ENCODE measurements around the gene CECR2. TPM values are rescaled to one million over a fixed set of nuclear protein-coding genes. Genes with fewer than 3 reads are reported as not detected.

CECR2 gene
- total and polyA plus RNA-seq, 4 donors = 0.08 to 2.1 (median 0.37) TPM

DNA sequence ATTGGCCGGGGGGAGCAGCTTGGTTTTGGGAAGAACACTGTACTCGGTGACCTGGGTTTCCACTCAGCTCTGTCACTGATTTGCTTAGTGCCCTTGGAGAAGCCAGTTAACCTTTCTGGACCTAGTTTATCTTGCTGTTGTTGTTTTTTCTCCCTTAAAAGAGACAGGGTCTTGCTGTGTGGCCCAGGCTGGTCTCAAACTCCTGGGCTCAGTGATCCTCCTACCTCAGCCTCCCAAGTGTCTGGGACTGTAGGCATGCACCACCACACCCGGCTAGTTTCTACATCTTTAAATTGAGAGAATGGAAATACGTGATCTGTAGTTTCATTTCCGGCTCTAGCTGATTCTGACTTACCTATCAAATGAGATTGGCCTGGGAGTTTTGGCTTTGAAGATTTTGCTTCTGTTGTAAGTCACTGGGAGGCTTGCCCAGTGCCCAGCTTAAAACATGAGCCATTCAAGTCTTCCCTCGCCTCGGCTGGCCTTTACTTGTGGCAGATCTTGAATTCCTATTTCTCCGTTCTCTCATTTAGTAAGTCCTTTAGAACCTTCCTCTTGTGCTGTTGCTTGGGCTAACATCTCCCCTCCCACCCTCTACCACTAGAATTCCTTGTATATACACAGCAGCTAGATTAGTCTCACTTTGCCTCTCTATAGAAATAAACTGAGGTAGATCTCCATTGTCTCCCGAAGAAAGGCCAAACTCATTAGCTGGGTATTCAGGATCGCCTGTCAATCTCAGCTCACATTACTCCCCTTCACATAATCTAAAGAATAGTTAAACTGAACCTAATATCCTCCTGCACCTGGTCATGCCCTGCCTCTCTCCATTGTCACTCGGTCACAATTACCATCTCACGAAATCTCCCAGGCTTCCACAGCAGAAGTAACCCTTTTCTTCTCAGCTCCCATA, 106.3 kb downstream of the CECR2 start:
- no peak for DNase-seq
- no peak overlapping the region for H3K27ac ChIP-seq (ENCODE audit: low read depth in 1 of 2, low read length in 2 of 2)
- no peaks in the 10 kb centered on the region for H3K36me3 ChIP-seq (ENCODE audit: control insufficient read depth in 1 of 2, insufficient read depth in 2 of 2, low read length in 1 of 2)
- intact Hi-C loops (cut with DNase I) = no loop called here
- H3K9me3 ChIP-seq (ENCODE audit: control insufficient read depth, low read length) = no peaks in the 10 kb centered on the region
- no peaks in the 10 kb centered on the region for H3K4me1 ChIP-seq (ENCODE audit: control insufficient read depth in 1 of 2, insufficient read depth in 2 of 2, low read length in 2 of 2)
- H3K4me3 ChIP-seq (ENCODE audit: low read length in 2 of 2) = no peak overlapping the region
- WGBS, 2 donors = 86 to 88% methylated on average over 12 of the region's 12 CpGs
- no peak for ATAC-seq (ENCODE audit: low FRiP score)
- peaks cover 0 to 4% of the 10 kb centered on the region in 2 donors for H3K27me3 ChIP-seq (ENCODE audit: control insufficient read depth in 1 of 2, insufficient read depth in 2 of 2, low read length in 1 of 2)

- WGBS, 2 donors = 57 to 62% methylated on average over 5 of the region's 5 CpGs
- peaks cover 0 to 4% of the 10 kb centered on the region in 2 donors for H3K27me3 ChIP-seq (ENCODE audit: control insufficient read depth in 1 of 2, insufficient read depth in 2 of 2, low read length in 1 of 2)
- no peaks in the 10 kb centered on the region for H3K9me3 ChIP-seq (ENCODE audit: control insufficient read depth, low read length)
- no peak for DNase-seq
- H3K4me3 ChIP-seq (ENCODE audit: low read length in 2 of 2) = no peak overlapping the region
- no peaks in the 10 kb centered on the region for H3K4me1 ChIP-seq (ENCODE audit: control insufficient read depth in 1 of 2, insufficient read depth in 2 of 2, low read length in 2 of 2)
- H3K36me3 ChIP-seq (ENCODE audit: control insufficient read depth in 1 of 2, insufficient read depth in 2 of 2, low read length in 1 of 2) = no peaks in the 10 kb centered on the region
- intact Hi-C loops (cut with DNase I) = no loop called here
- ATAC-seq (ENCODE audit: low FRiP score) = no peak
- H3K27ac ChIP-seq (ENCODE audit: low read depth in 1 of 2, low read length in 2 of 2) = no peak overlapping the region
These were observed 107.6 kb downstream of the CECR2 start for GRCh38 chr22:17476838-17477237.

- Histone ChIP-seq H3K4me1 (ENCODE audit: control insufficient read depth in 1 of 2, insufficient read depth in 2 of 2, low read length in 2 of 2) (no peaks in the 10 kb centered on the region), H3K9me3 (ENCODE audit: control insufficient read depth, low read length) (no peaks in the 10 kb centered on the region), H3K4me3 (ENCODE audit: low read length in 2 of 2) (no peak overlapping the region), H3K27me3 (ENCODE audit: control insufficient read depth in 1 of 2, insufficient read depth in 2 of 2, low read length in 1 of 2) (peaks cover 0 to 4% of the 10 kb centered on the region in 2 donors), H3K27ac (ENCODE audit: low read depth in 1 of 2, low read length in 2 of 2) (no peak overlapping the region), H3K36me3 (ENCODE audit: control insufficient read depth in 1 of 2, insufficient read depth in 2 of 2, low read length in 1 of 2) (no peaks in the 10 kb centered on the region)
- DNase-seq = no peak
- intact Hi-C loops (cut with DNase I) = no loop called here
- peak; percentile 62 for ATAC-seq (ENCODE audit: low FRiP score)
- 30 to 33% methylated on average over 14 of the region's 14 CpGs for WGBS, 2 donors
These were observed 108.2 kb downstream of the CECR2 start for GRCh38 chr22:17477391-17477833.

- intact Hi-C loops (cut with DNase I) = no loop called here
- peaks cover 0 to 4% of the 10 kb centered on the region in 2 donors for H3K27me3 ChIP-seq (ENCODE audit: control insufficient read depth in 1 of 2, insufficient read depth in 2 of 2, low read length in 1 of 2)
- H3K36me3 ChIP-seq (ENCODE audit: control insufficient read depth in 1 of 2, insufficient read depth in 2 of 2, low read length in 1 of 2) = no peaks in the 10 kb centered on the region
- no peak overlapping the region for H3K27ac ChIP-seq (ENCODE audit: low read depth in 1 of 2, low read length in 2 of 2)
- DNase-seq (no peak), ATAC-seq (ENCODE audit: low FRiP score) (no peak)
- no peak overlapping the region for H3K4me3 ChIP-seq (ENCODE audit: low read length in 2 of 2)
- WGBS, 2 donors = 65 to 74% methylated on average over 2 of the region's 2 CpGs
- H3K4me1 ChIP-seq (ENCODE audit: control insufficient read depth in 1 of 2, insufficient read depth in 2 of 2, low read length in 2 of 2) = no peaks in the 10 kb centered on the region
- no peaks in the 10 kb centered on the region for H3K9me3 ChIP-seq (ENCODE audit: control insufficient read depth, low read length)
These were observed 109.9 kb downstream of the CECR2 start for GRCh38 chr22:17479135-17479534.

DNA sequence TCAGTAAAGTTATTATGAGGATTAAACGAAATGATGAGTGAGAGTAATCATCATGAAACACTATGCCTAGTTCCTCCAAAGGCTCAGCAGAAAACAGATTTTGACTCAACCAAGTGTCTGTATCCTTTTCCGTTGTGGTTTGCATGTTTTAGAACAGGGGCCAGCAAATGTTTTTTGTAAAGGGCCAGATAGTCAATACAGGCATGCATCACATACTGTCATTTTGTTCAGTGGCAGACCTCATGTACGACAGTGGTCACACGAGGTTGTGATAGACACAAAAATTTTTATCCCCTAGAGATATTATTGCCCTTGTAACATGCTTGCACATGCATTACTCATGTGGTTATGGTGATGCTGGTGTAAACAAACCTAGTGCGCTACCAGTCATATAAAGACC, 112.2 kb downstream of the CECR2 start:
- 81 to 86% methylated on average over 5 of the region's 5 CpGs for WGBS, 2 donors
- ATAC-seq (ENCODE audit: low FRiP score) (no peak), DNase-seq (no peak)
- H3K36me3 ChIP-seq (ENCODE audit: control insufficient read depth in 1 of 2, insufficient read depth in 2 of 2, low read length in 1 of 2) = no peaks in the 10 kb centered on the region
- intact Hi-C loops (cut with DNase I) = no loop called here
- H3K4me3 ChIP-seq (ENCODE audit: low read length in 2 of 2) = no peak overlapping the region
- H3K9me3 ChIP-seq (ENCODE audit: control insufficient read depth, low read length) = no peaks in the 10 kb centered on the region
- no peak overlapping the region for H3K27ac ChIP-seq (ENCODE audit: low read depth in 1 of 2, low read length in 2 of 2)
- no peaks in the 10 kb centered on the region for H3K4me1 ChIP-seq (ENCODE audit: control insufficient read depth in 1 of 2, insufficient read depth in 2 of 2, low read length in 2 of 2)
- H3K27me3 ChIP-seq (ENCODE audit: control insufficient read depth in 1 of 2, insufficient read depth in 2 of 2, low read length in 1 of 2) = peaks cover 0 to 2% of the 10 kb centered on the region in 2 donors

DNA sequence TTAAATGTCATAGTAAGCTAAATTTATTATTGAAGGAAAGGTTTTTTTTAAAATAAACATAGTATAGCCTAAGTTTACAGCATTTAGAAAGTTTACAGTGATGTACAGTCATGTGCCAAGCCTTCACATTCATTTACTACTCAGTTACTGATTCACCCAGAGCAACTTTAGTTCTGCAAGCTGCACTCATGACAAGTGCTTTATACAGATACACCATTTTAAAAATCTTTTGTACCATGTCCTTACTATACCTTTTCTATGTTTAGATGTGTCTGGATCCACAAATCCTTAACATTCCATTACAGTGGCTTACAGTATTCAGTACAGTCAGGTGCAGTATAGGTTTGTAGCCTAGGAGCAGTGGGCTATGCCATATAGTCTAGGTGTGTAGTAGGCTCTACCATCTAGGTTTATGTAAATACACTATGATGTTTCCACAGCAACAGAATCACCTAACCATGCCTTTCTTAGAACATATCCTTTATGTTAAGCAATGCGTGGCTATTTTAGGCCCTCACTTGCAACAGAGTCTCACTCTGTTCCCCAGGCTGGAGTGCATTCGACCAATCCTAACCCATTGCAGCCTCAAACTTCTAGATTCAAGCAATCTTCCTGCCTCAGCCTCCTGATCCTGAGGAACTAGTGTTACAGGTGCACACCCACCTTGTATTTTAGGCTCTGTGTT, 114.6 kb downstream of the CECR2 start:
- H3K4me3 ChIP-seq (ENCODE audit: low read length in 2 of 2) = no peak overlapping the region
- no peaks in the 10 kb centered on the region for H3K4me1 ChIP-seq (ENCODE audit: control insufficient read depth in 1 of 2, insufficient read depth in 2 of 2, low read length in 2 of 2)
- intact Hi-C loops (cut with DNase I) = no loop called here
- H3K9me3 ChIP-seq (ENCODE audit: control insufficient read depth, low read length) = no peaks in the 10 kb centered on the region
- H3K27ac ChIP-seq (ENCODE audit: low read depth in 1 of 2, low read length in 2 of 2) = no peak overlapping the region
- H3K27me3 ChIP-seq (ENCODE audit: control insufficient read depth in 1 of 2, insufficient read depth in 2 of 2, low read length in 1 of 2) = peaks cover 0 to 2% of the 10 kb centered on the region in 2 donors
- 55% methylated on average over 2 of the region's 2 CpGs for WGBS, 2 donors
- DNase-seq = no peak
- no peak for ATAC-seq (ENCODE audit: low FRiP score)
- no peaks in the 10 kb centered on the region for H3K36me3 ChIP-seq (ENCODE audit: control insufficient read depth in 1 of 2, insufficient read depth in 2 of 2, low read length in 1 of 2)

DNA sequence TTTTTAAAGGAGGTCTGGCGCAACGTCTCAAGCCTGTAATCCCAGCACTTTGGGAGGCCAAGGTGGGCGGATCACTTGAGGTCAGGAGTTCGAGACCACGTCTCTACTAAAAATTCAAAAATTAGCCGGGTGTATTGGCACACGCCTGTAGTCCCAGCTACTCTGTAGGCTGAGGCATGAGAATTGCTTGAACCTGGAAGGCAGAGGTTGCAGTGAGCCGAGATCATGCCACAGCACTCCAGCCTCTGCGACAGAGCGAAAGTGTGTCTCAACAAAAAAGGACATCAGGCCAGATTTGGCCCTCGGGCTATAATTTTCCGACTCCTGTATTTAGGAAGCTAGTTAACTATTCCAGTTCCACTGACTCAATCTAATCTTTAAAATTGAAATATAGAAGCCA, 115.3 kb downstream of the CECR2 start:
- Histone ChIP-seq H3K4me1 (ENCODE audit: control insufficient read depth in 1 of 2, insufficient read depth in 2 of 2, low read length in 2 of 2) (no peaks in the 10 kb centered on the region), H3K27ac (ENCODE audit: low read depth in 1 of 2, low read length in 2 of 2) (no peak overlapping the region), H3K36me3 (ENCODE audit: control insufficient read depth in 1 of 2, insufficient read depth in 2 of 2, low read length in 1 of 2) (no peaks in the 10 kb centered on the region), H3K27me3 (ENCODE audit: control insufficient read depth in 1 of 2, insufficient read depth in 2 of 2, low read length in 1 of 2) (no peaks in the 10 kb centered on the region), H3K4me3 (ENCODE audit: low read length in 2 of 2) (no peak overlapping the region), H3K9me3 (ENCODE audit: control insufficient read depth, low read length) (no peaks in the 10 kb centered on the region)
- 77 to 82% methylated on average over 12 of the region's 12 CpGs for WGBS, 2 donors
- no peak for ATAC-seq (ENCODE audit: low FRiP score)
- intact Hi-C loops (cut with DNase I) = no loop called here
- no peak for DNase-seq

DNA sequence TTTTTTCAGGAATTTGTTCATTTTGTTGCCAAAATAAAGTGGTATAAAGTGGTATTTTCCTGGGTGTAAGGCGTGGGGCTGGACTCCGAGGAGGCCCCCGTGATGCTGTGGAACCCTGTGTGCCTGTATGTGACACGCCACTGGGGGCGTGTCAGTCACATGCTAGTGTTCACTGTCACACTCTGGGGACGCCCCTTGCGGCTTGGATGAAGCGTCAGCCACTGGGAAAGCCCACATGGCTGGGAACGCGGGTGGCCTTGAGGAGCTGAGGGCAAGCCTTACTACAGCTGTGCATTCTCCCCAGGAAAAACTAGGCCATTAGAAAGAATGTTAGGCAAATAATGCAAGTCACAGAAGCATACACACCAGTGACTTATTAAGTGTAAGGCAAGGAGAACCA, 117.1 kb downstream of the CECR2 start:
- no peak for DNase-seq

More for the DNA sequence above, 117.1 kb downstream of the CECR2 start:
- Histone ChIP-seq H3K27ac (ENCODE audit: low read depth in 1 of 2, low read length in 2 of 2) (no peak overlapping the region), H3K4me1 (ENCODE audit: control insufficient read depth in 1 of 2, insufficient read depth in 2 of 2, low read length in 2 of 2) (no peaks in the 10 kb centered on the region), H3K9me3 (ENCODE audit: control insufficient read depth, low read length) (no peaks in the 10 kb centered on the region), H3K27me3 (ENCODE audit: control insufficient read depth in 1 of 2, insufficient read depth in 2 of 2, low read length in 1 of 2) (no peaks in the 10 kb centered on the region), H3K36me3 (ENCODE audit: control insufficient read depth in 1 of 2, insufficient read depth in 2 of 2, low read length in 1 of 2) (no peaks in the 10 kb centered on the region), H3K4me3 (ENCODE audit: low read length in 2 of 2) (no peak overlapping the region)
- no peak for ATAC-seq (ENCODE audit: low FRiP score)
- intact Hi-C loops (cut with DNase I) = no loop called here
- 58 to 71% methylated on average over 10 of the region's 10 CpGs for WGBS, 2 donors
